SH-SY5Y (cell line): ENCODE measurements around the gene STIP1.

Source experiments
- GATA2 ChIP-seq: IDR thresholded peaks from 2 replicates; pipeline ENCODE4 v1.6.1; 2011; ENCODE audit warnings: mild to moderate bottlenecking, low read depth, low read length
- GATA3 ChIP-seq: IDR thresholded peaks from 2 replicates; pipeline ENCODE4 v1.6.1; 2011; ENCODE audit warnings: low read depth, mild to moderate bottlenecking, low read length, moderate library complexity

GRCh38 chr11:64151337-64151736 is 34.6 kb upstream of the STIP1 start:
- TF ChIP-seq GATA2 (no peak), GATA3 (no peak)
